ENCODE measurements around the gene HNRNPM. TPM values are rescaled to one million over a fixed set of nuclear protein-coding genes. Genes with fewer than 3 reads are reported as not detected.

Gene HNRNPM, protein sequence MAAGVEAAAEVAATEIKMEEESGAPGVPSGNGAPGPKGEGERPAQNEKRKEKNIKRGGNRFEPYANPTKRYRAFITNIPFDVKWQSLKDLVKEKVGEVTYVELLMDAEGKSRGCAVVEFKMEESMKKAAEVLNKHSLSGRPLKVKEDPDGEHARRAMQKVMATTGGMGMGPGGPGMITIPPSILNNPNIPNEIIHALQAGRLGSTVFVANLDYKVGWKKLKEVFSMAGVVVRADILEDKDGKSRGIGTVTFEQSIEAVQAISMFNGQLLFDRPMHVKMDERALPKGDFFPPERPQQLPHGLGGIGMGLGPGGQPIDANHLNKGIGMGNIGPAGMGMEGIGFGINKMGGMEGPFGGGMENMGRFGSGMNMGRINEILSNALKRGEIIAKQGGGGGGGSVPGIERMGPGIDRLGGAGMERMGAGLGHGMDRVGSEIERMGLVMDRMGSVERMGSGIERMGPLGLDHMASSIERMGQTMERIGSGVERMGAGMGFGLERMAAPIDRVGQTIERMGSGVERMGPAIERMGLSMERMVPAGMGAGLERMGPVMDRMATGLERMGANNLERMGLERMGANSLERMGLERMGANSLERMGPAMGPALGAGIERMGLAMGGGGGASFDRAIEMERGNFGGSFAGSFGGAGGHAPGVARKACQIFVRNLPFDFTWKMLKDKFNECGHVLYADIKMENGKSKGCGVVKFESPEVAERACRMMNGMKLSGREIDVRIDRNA
- total RNA-seq, result 100 to 1,000 TPM; 164 to 177 TPM
- 198 TPM for polyA plus RNA-seq (ENCODE audit: insufficient read depth, low read depth, low replicate concordance)
- long read RNA-seq, donor 1, transcript HNRNPM-216 (1 exons, 1,809 nt), result major isoform, 47 of 105 reads
- long read RNA-seq, donor 1, partial matches to known transcripts, result 14 of 105 reads
- long read RNA-seq, donor 1, other reads (novel, unspliced or antisense), result 43 of 105 reads
- long read RNA-seq, donor 2, transcript HNRNPM-216 (1 exons, 1,809 nt), result major isoform, 37 of 61 reads
- long read RNA-seq, donor 2, partial matches to known transcripts, result 7 of 61 reads
- long read RNA-seq, donor 2, other reads (novel, unspliced or antisense), result 17 of 61 reads

DNA sequence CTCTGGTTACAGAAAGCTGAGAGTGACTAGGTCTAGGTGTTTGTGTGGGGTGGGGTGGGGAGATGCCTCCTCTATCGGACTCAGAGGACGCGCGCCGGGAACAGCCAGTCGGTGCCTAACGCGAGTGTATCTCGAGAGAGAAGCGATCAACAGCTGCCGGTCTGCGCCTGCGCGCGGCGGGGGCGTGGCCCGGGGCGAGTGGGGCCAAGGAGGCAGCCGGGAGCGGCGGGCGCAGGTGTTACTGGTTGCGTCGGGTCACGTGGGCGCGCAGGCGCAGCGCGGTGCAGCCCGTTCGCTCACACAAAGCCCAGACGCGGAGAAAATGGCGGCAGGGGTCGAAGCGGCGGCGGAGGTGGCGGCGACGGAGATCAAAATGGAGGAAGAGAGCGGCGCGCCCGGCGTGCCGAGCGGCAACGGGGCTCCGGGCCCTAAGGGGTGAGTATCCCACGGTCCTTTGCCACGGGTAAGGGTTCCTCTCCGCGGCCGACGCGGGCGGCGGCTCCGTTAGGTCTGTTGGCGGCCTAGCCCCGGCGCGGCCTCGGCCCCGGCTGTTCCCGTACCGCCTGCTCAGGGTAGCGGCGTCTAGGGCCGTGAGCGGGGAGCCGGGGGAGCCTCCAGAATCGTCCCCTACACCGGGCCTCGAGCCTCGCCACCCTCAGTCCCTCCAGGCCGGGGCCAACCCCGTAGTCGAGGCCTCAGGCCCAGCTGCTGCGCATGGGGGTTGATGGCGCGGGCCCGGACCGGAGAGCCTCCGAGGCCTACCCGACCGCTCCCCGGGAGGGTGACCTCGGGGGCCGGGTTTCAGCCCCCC is at the start of gene HNRNPM:
Gene HNRNPM, plus strand, starts transcription at position 299 of the 811 bp plus-strand sequence. Its CDS starts 24 bp downstream, at position 323.
- H3K36me3 ChIP-seq (ENCODE audit: low read depth, missing control alignments), result no peaks in the 10 kb centered on the region
- peak; percentile 99 for DNase-seq
- no peaks in the 10 kb centered on the region for H3K9me3 ChIP-seq
- H3K27ac ChIP-seq, result peak within 1 kb of the TSS; percentile 90 to 97
- H3K27me3 ChIP-seq, result no peaks in the 10 kb centered on the region
- TF ChIP-seq, protein P1, sequence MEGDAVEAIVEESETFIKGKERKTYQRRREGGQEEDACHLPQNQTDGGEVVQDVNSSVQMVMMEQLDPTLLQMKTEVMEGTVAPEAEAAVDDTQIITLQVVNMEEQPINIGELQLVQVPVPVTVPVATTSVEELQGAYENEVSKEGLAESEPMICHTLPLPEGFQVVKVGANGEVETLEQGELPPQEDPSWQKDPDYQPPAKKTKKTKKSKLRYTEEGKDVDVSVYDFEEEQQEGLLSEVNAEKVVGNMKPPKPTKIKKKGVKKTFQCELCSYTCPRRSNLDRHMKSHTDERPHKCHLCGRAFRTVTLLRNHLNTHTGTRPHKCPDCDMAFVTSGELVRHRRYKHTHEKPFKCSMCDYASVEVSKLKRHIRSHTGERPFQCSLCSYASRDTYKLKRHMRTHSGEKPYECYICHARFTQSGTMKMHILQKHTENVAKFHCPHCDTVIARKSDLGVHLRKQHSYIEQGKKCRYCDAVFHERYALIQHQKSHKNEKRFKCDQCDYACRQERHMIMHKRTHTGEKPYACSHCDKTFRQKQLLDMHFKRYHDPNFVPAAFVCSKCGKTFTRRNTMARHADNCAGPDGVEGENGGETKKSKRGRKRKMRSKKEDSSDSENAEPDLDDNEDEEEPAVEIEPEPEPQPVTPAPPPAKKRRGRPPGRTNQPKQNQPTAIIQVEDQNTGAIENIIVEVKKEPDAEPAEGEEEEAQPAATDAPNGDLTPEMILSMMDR (IDR thresholded peaks at IDR 0.05), result no peak
- TF ChIP-seq POLR2A (IDR thresholded peaks at IDR 0.05), result peak; percentile 78
- WGBS, 2 donors, result 0% methylated on average over 45 to 66 of the region's 93 CpGs
- H3K4me3 ChIP-seq, result peak within 1 kb of the TSS; percentile 81 to 100
- intact Hi-C loops (cut with DNase I; ENCODE audit: low total_unique reads), result no loop called here
- H3K4me1 ChIP-seq, result peaks cover 31% of the 10 kb centered on the region

DNA sequence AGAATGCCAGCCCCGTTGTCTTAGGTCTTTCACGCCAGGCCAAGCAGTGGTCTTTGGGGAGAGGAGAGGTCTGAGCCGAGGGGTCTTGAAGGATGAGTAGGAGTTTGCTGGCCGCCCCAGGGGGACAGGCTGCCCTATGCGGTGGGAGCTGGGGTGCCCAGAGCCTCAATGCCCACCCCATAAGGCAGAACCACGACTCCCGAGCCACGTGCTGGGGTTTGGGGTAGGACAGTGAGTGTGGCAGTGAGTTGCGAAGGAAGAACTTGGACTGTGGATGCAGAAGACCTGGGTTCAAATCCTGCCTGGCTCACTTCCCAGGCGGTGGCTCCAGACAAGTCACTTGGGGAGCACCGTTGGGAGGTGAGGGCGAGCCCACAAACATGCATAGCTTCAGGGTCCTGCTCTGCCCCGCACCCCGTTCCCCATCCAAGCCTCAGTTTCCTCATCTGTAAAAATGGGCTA is 49.1 kb upstream of the HNRNPM start:
- Histone ChIP-seq H3K27me3 (no peaks in the 10 kb centered on the region), H3K9me3 (no peaks in the 10 kb centered on the region), H3K4me1 (peaks cover 61% of the 10 kb centered on the region), H3K27ac (no peak overlapping the region), H3K36me3 (ENCODE audit: low read depth, missing control alignments) (no peaks in the 10 kb centered on the region), H3K4me3 (no peak overlapping the region)
- no peak for DNase-seq
- TF ChIP-seq POLR2A (IDR thresholded peaks at IDR 0.05), result no peak
- TF ChIP-seq, protein P1 (IDR thresholded peaks at IDR 0.05), result no peak
- intact Hi-C loops (cut with DNase I; ENCODE audit: low total_unique reads), result no loop called here
- 85 to 88% methylated on average over 12 to 14 of the region's 14 CpGs for WGBS, 2 donors

DNA sequence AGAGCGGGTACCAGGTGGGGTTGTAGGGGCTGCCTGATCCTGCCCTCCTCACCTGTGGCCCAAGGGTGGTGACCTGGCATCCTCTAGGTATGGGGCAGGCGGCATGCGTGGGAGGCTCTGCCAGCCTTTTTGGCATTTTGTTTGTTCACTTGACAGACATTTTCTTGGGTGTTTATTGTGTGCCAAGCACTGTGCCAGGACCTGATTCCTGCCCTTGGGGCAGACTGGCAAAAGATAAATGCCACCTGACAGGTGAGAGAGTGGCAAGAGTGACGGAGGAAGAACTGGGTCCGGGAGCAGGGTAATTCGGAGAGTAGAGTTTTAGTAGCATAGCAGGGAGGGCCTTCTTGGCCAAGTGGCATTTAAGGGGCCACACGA is 48.6 kb upstream of the HNRNPM start:
- TF ChIP-seq, protein P1 (IDR thresholded peaks at IDR 0.05), result no peak
- no peak for TF ChIP-seq POLR2A (IDR thresholded peaks at IDR 0.05)
- DNase-seq, result no peak
- 89 to 93% methylated on average over 7 of the region's 7 CpGs for WGBS, 2 donors
- no peak overlapping the region for H3K4me3 ChIP-seq
- H3K9me3 ChIP-seq, result no peaks in the 10 kb centered on the region
- intact Hi-C loops (cut with DNase I; ENCODE audit: low total_unique reads), result no loop called here
- H3K4me1 ChIP-seq, result peaks cover 57% of the 10 kb centered on the region
- no peaks in the 10 kb centered on the region for H3K27me3 ChIP-seq
- no peak overlapping the region for H3K27ac ChIP-seq
- H3K36me3 ChIP-seq (ENCODE audit: low read depth, missing control alignments), result no peaks in the 10 kb centered on the region

DNA sequence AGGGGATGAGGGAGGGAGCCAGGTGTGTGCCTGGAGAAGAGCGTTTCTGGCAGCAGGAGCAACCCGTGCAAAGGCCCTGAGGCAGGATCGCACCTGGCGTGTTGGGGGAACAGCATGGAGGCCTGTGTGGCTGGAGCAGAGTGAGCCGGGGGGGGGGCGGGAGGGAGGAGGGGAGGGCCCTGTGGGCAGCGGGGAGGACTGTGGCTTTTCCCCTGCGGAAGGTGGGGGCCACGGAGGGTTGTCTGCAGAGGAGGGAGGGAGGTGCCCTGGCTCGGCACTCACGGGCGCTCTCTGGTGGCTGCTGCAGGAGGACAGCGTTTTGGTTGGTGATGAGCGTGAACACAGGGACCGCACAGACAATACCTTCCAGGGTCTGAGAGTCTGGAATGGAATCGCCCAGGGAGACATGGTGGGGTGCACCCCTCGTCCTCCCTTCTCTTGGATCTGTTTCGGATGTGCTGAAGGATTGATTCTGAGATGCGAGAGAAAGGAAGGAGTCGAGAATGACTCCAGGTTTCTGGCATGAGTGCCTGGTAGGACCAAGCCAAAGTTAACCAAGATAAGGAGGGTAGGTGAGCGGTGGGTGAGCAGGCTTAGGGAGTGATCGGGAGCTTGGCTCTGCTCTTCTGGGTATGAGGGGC is 48.1 kb upstream of the HNRNPM start:
- no peaks in the 10 kb centered on the region for H3K36me3 ChIP-seq (ENCODE audit: low read depth, missing control alignments)
- no peaks in the 10 kb centered on the region for H3K27me3 ChIP-seq
- H3K27ac ChIP-seq, result no peak overlapping the region
- no peaks in the 10 kb centered on the region for H3K9me3 ChIP-seq
- intact Hi-C loops (cut with DNase I; ENCODE audit: low total_unique reads), result no loop called here
- peaks cover 52% of the 10 kb centered on the region for H3K4me1 ChIP-seq
- TF ChIP-seq, protein P1 (IDR thresholded peaks at IDR 0.05), result peak in 2 of 3 experiments; percentile 31 to 44
- TF ChIP-seq POLR2A (IDR thresholded peaks at IDR 0.05), result no peak
- H3K4me3 ChIP-seq, result no peak overlapping the region
- peak; percentile 68 for DNase-seq
- 56 to 58% methylated on average over 20 to 22 of the region's 22 CpGs for WGBS, 2 donors

Data from testis (tissue), 5 donors.